Measurements from ENCODE around the gene DCLK2. TPM values are rescaled to one million over a fixed set of nuclear protein-coding genes. Genes with fewer than 3 reads are reported as not detected.

Gene DCLK2
- 11.5 TPM for polyA plus RNA-seq (2013, experiment 1 of 2)
- polyA plus RNA-seq (2013, experiment 2 of 2) = 11.2 TPM

DNA sequence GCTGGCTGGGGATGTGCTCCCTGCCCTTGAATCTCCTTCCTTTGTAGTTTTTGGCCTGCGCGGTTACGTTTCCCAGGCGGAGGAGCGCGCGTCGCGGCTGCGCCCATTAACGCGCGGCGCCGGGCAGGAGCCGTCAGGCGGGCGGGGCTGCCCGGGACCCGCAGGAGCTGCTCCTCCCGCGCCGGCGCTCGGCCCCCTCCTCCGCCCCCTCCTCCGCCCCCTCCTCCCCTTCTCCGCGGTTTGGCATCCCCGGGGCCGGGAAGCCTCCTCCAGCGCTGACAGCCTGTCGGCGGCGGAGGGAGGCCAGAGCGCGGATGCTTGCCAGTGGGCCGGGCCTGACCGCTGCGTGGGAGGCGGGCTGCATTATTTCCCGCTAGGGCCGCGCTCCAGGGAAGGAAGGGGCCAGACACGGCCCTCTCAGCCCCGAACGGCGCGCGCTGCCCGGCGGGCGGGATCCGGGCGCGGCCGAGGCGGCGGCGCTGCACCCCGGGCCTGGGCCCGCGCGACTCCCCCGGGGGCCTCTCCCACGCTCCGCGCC, at the start of gene DCLK2:
Gene DCLK2 (plus strand): TSS at position 405 of the 538 bp plus-strand sequence. CDS start 583 bp downstream, outside the sequence.
- no peak within 1 kb of the TSS for H2AK5ac ChIP-seq (ENCODE audit: low read length, severe bottlenecking)
- H3K4me3 ChIP-seq (ENCODE audit: insufficient read depth in 1 of 2, low read depth in 1 of 2, low read length in 2 of 2) = peak within 1 kb of the TSS; percentile 73 to 80
- peak within 1 kb of the TSS; percentile 73 to 92 for H3K18ac ChIP-seq (ENCODE audit: low read depth in 1 of 2, low read length in 2 of 2)
- H2AFZ ChIP-seq (ENCODE audit: low read depth, low read length) = peak within 1 kb of the TSS; percentile 80
- H3K27ac ChIP-seq (ENCODE audit: low read length, poor library complexity, severe bottlenecking) = peak within 1 kb of the TSS; percentile 67
- H4K8ac ChIP-seq (ENCODE audit: low read length) = peak within 1 kb of the TSS; percentile 60
- H2BK12ac ChIP-seq (ENCODE audit: low read length in 2 of 2) = peak within 1 kb of the TSS in 1 of 2 experiments; percentile 64
- no peaks in the 10 kb centered on the region for H3K9me3 ChIP-seq (ENCODE audit: control insufficient read depth, low read length)
- no peaks in the 10 kb centered on the region for H3K27me3 ChIP-seq (ENCODE audit: control insufficient read depth in 1 of 2, insufficient read depth in 1 of 2, low read length in 2 of 2)
- H3K9ac ChIP-seq (ENCODE audit: low read length) = peak within 1 kb of the TSS; percentile 72
- peak within 1 kb of the TSS; percentile 82 for H3K4me2 ChIP-seq (ENCODE audit: low read length, poor library complexity, severe bottlenecking)
- peak within 1 kb of the TSS in 1 of 2 experiments; percentile 75 for H3K14ac ChIP-seq (ENCODE audit: low read length in 2 of 2)
- peak within 1 kb of the TSS; percentile 50 for H2BK120ac ChIP-seq (ENCODE audit: low read depth, low read length)
- H3K4ac ChIP-seq (ENCODE audit: low read depth in 1 of 2, low read length in 2 of 2) = peak within 1 kb of the TSS; percentile 24 to 42
- peak within 1 kb of the TSS; percentile 96 for H2BK15ac ChIP-seq (ENCODE audit: low read depth, poor library complexity, severe bottlenecking)
- peak; percentile 86 for DNase-seq
- H3K36me3 ChIP-seq (ENCODE audit: control insufficient read depth in 1 of 2, insufficient read depth in 2 of 2, low read depth in 1 of 2, low read length in 2 of 2) = no peaks in the 10 kb centered on the region
- peaks cover 19% of the 10 kb centered on the region for H3K79me1 ChIP-seq (replicated peaks; ENCODE audit: low read length, poor library complexity, severe bottlenecking)
- WGBS = 0% methylated on average over 10 of the region's 68 CpGs
- peaks cover 13% of the 10 kb centered on the region for H3K4me1 ChIP-seq (ENCODE audit: control insufficient read depth, insufficient read depth, low read depth, low read length)
- H3K23ac ChIP-seq (ENCODE audit: low read length in 2 of 2) = peak within 1 kb of the TSS in 1 of 2 experiments; percentile 27
- H2BK5ac ChIP-seq (ENCODE audit: low read depth, low read length, poor library complexity, severe bottlenecking) = peak within 1 kb of the TSS; percentile 40
- peak within 1 kb of the TSS; percentile 74 for H4K91ac ChIP-seq (ENCODE audit: low read length)

DNA sequence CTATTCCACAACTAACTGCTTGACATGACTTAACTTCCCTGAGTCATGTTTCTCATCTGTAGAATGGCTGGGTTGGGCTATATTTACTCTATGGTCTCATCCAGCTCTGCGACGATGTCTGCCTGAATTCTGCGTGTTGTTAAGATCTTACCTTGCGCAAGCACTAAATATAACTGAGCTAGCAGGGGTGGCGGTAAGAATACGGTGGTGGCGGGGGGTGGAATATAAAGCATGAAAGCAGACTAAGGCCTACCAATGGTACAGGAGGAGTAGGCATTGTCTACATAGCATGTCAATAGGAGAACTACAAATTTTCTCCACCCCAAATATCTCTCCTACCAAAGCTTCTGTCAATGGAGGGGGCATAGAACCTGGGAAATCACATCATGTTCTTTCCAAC, 45.7 kb upstream of the DCLK2 start:
- DNase-seq = no peak
- Histone ChIP-seq H3K79me1 (replicated peaks; ENCODE audit: low read length, poor library complexity, severe bottlenecking) (no peaks in the 10 kb centered on the region), H3K4ac (ENCODE audit: low read depth in 1 of 2, low read length in 2 of 2) (no peak overlapping the region), H3K4me3 (ENCODE audit: insufficient read depth in 1 of 2, low read depth in 1 of 2, low read length in 2 of 2) (no peak overlapping the region), H2BK12ac (ENCODE audit: low read length in 2 of 2) (no peak overlapping the region), H3K4me2 (ENCODE audit: low read length, poor library complexity, severe bottlenecking) (no peak overlapping the region), H3K36me3 (ENCODE audit: control insufficient read depth in 1 of 2, insufficient read depth in 2 of 2, low read depth in 1 of 2, low read length in 2 of 2) (no peaks in the 10 kb centered on the region), H3K23ac (ENCODE audit: low read length in 2 of 2) (no peak overlapping the region), H2BK120ac (ENCODE audit: low read depth, low read length) (no peak overlapping the region), H3K18ac (ENCODE audit: low read depth in 1 of 2, low read length in 2 of 2) (no peak overlapping the region), H4K8ac (ENCODE audit: low read length) (no peak overlapping the region), H2BK15ac (ENCODE audit: low read depth, poor library complexity, severe bottlenecking) (no peak overlapping the region), H3K27me3 (ENCODE audit: control insufficient read depth in 1 of 2, insufficient read depth in 1 of 2, low read length in 2 of 2) (peaks cover 0 to 4% of the 10 kb centered on the region in 2 experiments), H2BK5ac (ENCODE audit: low read depth, low read length, poor library complexity, severe bottlenecking) (no peak overlapping the region), H4K91ac (ENCODE audit: low read length) (no peak overlapping the region), H3K14ac (ENCODE audit: low read length in 2 of 2) (no peak overlapping the region), H2AK5ac (ENCODE audit: low read length, severe bottlenecking) (no peak overlapping the region), H3K9me3 (ENCODE audit: control insufficient read depth, low read length) (no peaks in the 10 kb centered on the region), H3K27ac (ENCODE audit: low read length, poor library complexity, severe bottlenecking) (no peak overlapping the region), H2AFZ (ENCODE audit: low read depth, low read length) (no peak overlapping the region), H3K9ac (ENCODE audit: low read length) (no peak overlapping the region), H3K4me1 (ENCODE audit: control insufficient read depth, insufficient read depth, low read depth, low read length) (peaks cover 2% of the 10 kb centered on the region)
- WGBS = 95% methylated on average over 5 of the region's 7 CpGs

DNA sequence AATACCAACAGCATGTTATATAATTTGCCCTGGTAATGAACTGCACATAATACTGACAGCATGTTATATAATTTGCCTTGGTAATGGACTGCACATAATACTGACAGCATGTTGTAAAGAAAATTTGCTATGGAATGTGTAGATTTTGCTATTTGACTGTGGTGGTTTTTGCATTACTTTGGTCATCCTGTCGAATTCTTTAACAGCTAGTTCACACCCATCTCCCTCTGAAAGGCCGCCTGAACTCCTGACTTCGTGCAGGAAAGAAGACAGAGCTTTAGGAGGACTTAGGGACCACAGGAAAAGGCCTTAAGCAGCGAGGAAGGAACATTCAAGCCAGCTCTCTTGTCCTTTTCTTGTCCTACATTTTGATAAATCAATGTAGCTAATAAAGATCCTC, 45.2 kb upstream of the DCLK2 start:
- DNase-seq = no peak
- Histone ChIP-seq H3K27ac (ENCODE audit: low read length, poor library complexity, severe bottlenecking) (no peak overlapping the region), H3K36me3 (ENCODE audit: control insufficient read depth in 1 of 2, insufficient read depth in 2 of 2, low read depth in 1 of 2, low read length in 2 of 2) (no peaks in the 10 kb centered on the region), H2AK5ac (ENCODE audit: low read length, severe bottlenecking) (no peak overlapping the region), H2BK5ac (ENCODE audit: low read depth, low read length, poor library complexity, severe bottlenecking) (no peak overlapping the region), H2AFZ (ENCODE audit: low read depth, low read length) (no peak overlapping the region), H3K27me3 (ENCODE audit: control insufficient read depth in 1 of 2, insufficient read depth in 1 of 2, low read length in 2 of 2) (peaks cover 0 to 4% of the 10 kb centered on the region in 2 experiments), H3K79me1 (replicated peaks; ENCODE audit: low read length, poor library complexity, severe bottlenecking) (no peaks in the 10 kb centered on the region), H4K8ac (ENCODE audit: low read length) (no peak overlapping the region), H4K91ac (ENCODE audit: low read length) (no peak overlapping the region), H3K23ac (ENCODE audit: low read length in 2 of 2) (no peak overlapping the region), H2BK12ac (ENCODE audit: low read length in 2 of 2) (no peak overlapping the region), H3K4me2 (ENCODE audit: low read length, poor library complexity, severe bottlenecking) (no peak overlapping the region), H3K4ac (ENCODE audit: low read depth in 1 of 2, low read length in 2 of 2) (no peak overlapping the region), H3K4me3 (ENCODE audit: insufficient read depth in 1 of 2, low read depth in 1 of 2, low read length in 2 of 2) (no peak overlapping the region), H3K9ac (ENCODE audit: low read length) (no peak overlapping the region), H3K14ac (ENCODE audit: low read length in 2 of 2) (no peak overlapping the region), H2BK15ac (ENCODE audit: low read depth, poor library complexity, severe bottlenecking) (no peak overlapping the region), H2BK120ac (ENCODE audit: low read depth, low read length) (no peak overlapping the region), H3K18ac (ENCODE audit: low read depth in 1 of 2, low read length in 2 of 2) (no peak overlapping the region), H3K4me1 (ENCODE audit: control insufficient read depth, insufficient read depth, low read depth, low read length) (peaks cover 2% of the 10 kb centered on the region), H3K9me3 (ENCODE audit: control insufficient read depth, low read length) (no peaks in the 10 kb centered on the region)
- WGBS = 38% methylated on average over 3 of the region's 4 CpGs

DNA sequence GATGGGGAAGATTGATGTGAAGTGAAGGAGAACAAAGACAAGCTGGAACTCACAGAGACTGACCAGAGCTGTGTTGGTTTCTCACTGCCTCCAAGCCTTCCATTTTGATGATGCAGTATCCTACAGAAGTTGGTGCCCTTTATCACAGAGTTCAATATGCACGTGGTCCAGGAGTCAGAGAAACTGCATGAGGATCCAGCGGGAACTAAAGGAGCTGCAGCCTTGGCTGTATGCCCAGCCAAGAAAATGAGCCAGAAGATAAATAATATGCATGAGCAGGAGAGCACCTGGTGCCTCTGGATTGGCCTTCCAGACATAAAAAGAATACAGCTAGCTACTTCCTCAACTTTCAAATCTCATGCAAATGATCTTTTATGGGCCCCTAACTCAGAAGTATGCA, 44.3 kb upstream of the DCLK2 start:
- H2BK120ac ChIP-seq (ENCODE audit: low read depth, low read length) = no peak overlapping the region
- no peak overlapping the region for H2BK15ac ChIP-seq (ENCODE audit: low read depth, poor library complexity, severe bottlenecking)
- H4K91ac ChIP-seq (ENCODE audit: low read length) = no peak overlapping the region
- no peak overlapping the region for H2BK5ac ChIP-seq (ENCODE audit: low read depth, low read length, poor library complexity, severe bottlenecking)
- no peak overlapping the region for H2BK12ac ChIP-seq (ENCODE audit: low read length in 2 of 2)
- H3K23ac ChIP-seq (ENCODE audit: low read length in 2 of 2) = no peak overlapping the region
- no peak overlapping the region for H3K14ac ChIP-seq (ENCODE audit: low read length in 2 of 2)
- peaks cover 0 to 4% of the 10 kb centered on the region in 2 experiments for H3K27me3 ChIP-seq (ENCODE audit: control insufficient read depth in 1 of 2, insufficient read depth in 1 of 2, low read length in 2 of 2)
- no peak overlapping the region for H4K8ac ChIP-seq (ENCODE audit: low read length)
- no peak overlapping the region for H3K18ac ChIP-seq (ENCODE audit: low read depth in 1 of 2, low read length in 2 of 2)
- H2AFZ ChIP-seq (ENCODE audit: low read depth, low read length) = no peak overlapping the region
- H3K36me3 ChIP-seq (ENCODE audit: control insufficient read depth in 1 of 2, insufficient read depth in 2 of 2, low read depth in 1 of 2, low read length in 2 of 2) = no peaks in the 10 kb centered on the region
- no peak overlapping the region for H3K4me2 ChIP-seq (ENCODE audit: low read length, poor library complexity, severe bottlenecking)
- H3K4ac ChIP-seq (ENCODE audit: low read depth in 1 of 2, low read length in 2 of 2) = peak overlapping the region in 1 of 2 experiments; percentile 26
- 72% methylated on average over 2 of the region's 2 CpGs for WGBS
- DNase-seq = peak; percentile 26
- no peak overlapping the region for H3K4me3 ChIP-seq (ENCODE audit: insufficient read depth in 1 of 2, low read depth in 1 of 2, low read length in 2 of 2)
- H3K4me1 ChIP-seq (ENCODE audit: control insufficient read depth, insufficient read depth, low read depth, low read length) = peaks cover 2% of the 10 kb centered on the region
- H3K79me1 ChIP-seq (replicated peaks; ENCODE audit: low read length, poor library complexity, severe bottlenecking) = no peaks in the 10 kb centered on the region
- no peak overlapping the region for H3K27ac ChIP-seq (ENCODE audit: low read length, poor library complexity, severe bottlenecking)
- H3K9ac ChIP-seq (ENCODE audit: low read length) = no peak overlapping the region
- H2AK5ac ChIP-seq (ENCODE audit: low read length, severe bottlenecking) = no peak overlapping the region
- no peaks in the 10 kb centered on the region for H3K9me3 ChIP-seq (ENCODE audit: control insufficient read depth, low read length)
